GM21360 (cell line): ENCODE measurements around the gene G6PC3.
"Not testable (repeated sequence)": the region's sequence is repeated elsewhere in the genome, so short reads cannot be mapped to it uniquely, and the experiment has no call there.

Source experiments
- ATAC-seq: cut with Tn5 transposase; IDR thresholded peaks from one replicate; pipeline ENCODE4 v1.9.1; 2021; ENCODE audit warnings: mild to moderate bottlenecking, moderate library complexity; ENCODE audit not compliant: unreplicated experiment

Gene G6PC3

DNA sequence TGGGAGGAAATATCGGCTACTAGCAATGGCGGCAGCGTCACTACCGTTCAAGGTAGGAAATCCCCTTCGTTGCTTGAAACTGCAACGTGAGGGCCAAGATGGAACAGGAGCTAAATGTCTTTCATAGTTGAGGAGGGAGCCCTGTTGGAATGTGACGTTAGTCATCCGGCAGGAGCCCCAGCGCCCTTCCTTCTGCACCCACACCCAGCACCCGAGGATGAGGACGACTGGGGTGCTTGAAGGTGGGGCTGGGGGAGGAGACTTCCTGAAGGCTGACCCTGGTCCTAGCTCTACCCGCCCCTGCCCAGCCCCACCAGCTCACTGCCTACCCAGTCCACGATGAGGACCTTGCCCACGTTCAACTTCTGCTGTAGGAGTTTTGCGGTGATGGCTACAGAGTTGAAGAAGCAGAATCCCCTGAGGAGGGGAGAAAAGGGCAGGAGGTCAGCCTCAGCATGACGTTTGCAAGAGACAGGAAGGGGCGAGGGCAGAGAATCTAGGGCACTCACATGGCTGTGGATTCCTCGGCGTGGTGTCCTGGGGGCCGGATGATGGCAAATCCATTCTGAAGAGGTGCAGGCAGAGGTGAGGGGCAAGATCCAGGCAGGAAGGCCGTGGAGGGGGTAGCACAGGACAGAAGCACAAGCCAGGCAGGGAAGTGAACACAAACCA, 11.9 kb downstream of the G6PC3 start:
- ATAC-seq, result no peak

DNA sequence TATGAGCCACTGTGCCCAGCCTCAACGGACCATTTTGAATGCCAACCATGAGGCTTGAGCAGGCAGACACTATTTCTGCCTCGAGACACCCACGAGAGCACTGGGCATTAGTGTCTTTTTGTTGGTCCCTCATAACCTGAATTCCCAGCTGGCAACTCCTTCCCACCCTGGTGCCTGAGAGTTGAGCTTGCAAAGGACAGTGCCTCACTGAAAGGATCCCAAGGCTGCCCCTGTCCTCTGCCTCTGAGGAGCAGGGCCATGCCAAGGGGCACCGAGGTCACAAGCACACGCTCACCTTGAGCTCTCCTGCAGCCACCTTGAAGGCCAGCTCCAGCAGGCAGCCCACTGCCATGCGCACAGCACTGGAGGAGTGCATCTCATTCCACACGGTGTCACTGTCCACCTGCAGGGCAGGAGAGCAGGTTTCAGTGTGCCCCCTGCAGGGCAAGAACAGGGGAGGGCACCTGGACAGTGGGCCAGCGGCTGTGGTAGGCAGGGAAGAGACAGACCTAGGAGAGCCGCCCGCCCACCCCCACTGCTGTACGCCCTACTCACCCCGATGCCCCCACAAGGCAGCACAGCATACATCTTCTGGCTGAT, 12.8 kb downstream of the G6PC3 start:
- no peak for ATAC-seq

GRCh38 chr17:44084131-44084538, 13.6 kb downstream of the G6PC3 start:
- ATAC-seq, result no peak

- ATAC-seq, result no peak
Observed at GRCh38 chr17:44084921-44085320, 14.4 kb downstream of the G6PC3 start.

GRCh38 chr17:44085908-44086307, 15.4 kb downstream of the G6PC3 start:
- no peak for ATAC-seq

DNA sequence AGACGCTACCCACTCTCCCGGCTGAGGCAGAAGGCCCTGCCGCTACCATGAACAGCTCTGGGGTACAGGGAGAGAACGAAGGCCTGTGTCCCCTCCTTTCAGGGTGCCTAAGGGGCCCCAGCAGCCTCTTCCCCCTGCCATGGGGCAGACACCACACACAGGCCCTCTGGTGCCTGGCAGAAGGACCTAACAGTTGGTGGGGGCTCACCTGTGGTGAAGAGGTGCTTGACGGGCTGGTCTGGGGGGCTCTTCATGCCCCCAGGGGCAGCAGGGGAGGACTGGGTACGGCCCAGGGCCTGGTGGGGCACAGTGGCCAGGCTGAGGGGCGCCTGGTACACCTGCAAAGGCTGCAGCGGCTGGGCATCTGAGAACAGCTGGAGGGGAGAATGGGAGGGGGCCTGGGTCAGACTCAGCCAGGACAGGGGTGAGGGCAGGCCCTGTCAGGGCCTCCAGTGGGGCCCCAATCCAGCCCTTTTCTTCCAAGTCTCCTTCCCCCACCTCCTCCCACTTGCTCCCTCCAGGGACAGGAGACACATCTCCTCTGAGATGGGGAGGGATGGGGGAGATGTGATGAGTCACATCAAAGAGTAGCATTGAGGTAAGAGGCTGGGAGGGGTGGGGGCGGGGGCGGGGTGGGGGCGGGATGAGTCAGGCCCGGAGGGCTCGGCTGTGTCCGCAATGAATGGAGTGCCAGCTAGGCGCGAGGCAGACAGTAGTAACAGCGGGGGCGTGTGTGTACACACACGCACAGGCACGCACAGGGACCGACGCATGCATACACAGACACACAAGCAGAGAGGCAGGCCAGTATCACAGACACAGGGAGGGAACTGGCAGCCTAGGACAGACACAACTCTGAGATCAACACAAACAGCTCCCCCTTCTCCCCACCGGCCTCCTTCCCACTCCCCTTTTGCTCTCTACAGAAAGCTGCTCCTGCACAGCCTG, 16.1 kb downstream of the G6PC3 start:
- no peak for ATAC-seq

- no peak for ATAC-seq
Observed at GRCh38 chr17:44087319-44087718, 16.8 kb downstream of the G6PC3 start.

DNA sequence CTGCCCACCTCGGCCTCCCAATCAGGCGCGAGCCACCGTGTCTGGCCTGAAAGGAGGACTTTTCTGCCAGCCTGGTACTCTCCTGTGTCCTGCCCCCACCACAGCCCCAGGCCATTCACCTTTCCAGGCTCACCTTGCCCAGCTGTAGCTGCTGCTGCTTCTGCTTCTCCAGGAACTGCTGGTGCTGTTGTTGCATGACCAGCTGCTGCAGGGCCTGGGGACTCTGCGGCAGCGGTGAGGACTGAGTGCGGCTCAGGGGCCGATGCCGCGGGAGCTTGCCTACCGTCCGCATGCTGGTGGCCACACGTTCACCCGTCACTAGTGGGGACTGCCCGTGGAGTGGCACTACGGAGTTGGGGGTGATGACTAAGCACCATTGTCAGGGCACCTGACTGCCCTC, 17.7 kb downstream of the G6PC3 start:
- ATAC-seq, result no peak

- ATAC-seq, result no peak
Observed at GRCh38 chr17:44091200-44091997, 20.9 kb downstream of the G6PC3 start.

GRCh38 chr17:44092051-44092450, 21.5 kb downstream of the G6PC3 start:
- no peak for ATAC-seq

- ATAC-seq, result no peak
Observed at GRCh38 chr17:44093231-44093900, 22.8 kb downstream of the G6PC3 start.

DNA sequence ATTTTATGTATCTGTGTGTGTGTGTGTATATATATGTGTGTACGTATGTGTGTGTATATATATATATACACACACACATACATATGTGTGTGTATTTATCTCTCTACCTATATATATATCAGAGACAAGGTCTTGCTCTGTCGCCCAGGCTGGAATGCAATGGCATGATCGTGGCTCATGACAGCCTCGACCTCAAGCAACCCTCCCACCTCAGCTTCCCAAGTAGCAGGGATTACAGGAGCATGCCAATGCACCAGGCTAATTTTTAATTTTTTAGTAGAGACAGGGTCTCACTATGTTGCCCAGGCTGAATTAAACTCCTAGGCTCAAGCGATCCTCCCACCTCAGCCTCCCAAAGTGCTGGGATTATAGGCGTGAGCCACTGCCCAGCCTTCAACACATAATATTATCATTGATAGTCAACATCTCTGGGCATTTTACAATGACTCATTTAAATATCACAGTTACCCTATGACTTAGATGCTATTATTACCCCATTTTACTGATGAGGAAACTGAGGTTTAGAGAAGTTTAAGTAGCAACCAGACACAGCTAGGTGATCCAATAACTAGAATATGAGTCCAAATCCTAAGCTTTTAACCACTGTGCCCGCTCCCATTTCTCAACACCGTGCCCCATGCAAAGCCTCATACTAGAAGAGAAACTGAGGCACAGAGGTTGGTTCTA, 24.3 kb downstream of the G6PC3 start:
- no peak for ATAC-seq

DNA sequence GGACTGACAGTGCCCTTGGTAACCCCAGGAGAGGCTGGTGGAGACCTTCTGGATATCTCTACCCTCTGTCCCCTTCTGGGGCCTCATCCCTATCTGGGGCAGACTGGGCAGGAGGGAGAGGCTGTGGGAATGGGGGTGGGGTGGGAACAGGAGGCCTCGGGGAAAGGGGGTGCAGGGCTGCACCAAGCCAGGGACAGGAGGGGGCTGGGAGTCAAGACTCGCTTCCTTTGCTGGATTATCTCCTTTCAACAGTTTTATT, 24.8 kb downstream of the G6PC3 start:
- ATAC-seq, result no peak

DNA sequence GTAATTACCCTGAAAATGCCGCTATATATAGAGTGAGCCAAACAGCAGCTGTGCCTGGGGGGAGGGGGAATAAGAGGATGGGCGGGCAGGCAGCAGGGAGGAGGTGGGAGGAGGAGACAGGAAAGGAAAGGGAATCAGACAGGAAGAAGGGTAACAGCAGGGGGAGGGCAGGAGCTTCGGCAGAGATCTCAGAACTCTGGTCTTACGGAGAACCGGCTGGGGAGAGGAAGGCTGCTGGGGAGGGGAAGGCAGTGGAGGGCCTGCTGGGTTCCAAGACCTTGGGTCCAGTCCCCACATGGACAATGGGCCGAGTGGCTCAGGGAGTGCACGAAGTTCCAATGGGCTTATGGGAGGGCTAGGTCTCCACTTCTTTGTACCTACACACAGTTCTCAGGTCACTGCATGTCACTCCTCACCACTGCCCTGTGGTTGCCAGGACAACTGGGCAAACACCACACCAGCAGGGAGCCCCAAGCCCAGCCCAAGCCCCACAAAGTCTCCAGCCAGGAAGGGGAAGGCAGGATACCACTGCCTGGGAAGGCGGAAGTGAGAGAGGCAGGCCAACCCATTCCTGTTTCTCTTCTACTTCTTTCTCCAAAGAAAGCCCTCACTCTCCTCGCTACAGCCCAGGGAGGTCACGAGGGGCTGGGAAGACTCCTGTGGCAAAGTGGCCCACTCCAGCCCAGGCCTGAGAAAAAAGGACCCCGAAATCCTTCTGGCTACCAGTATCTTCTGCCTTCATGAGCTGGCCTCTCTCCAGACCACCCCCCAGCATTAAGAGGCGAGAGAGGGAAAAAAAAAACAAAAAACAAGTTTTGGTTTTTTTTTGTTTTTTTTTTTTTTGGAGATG, 25.3 kb downstream of the G6PC3 start:
- no peak for ATAC-seq

GRCh38 chr17:44097110-44097958, 26.8 kb downstream of the G6PC3 start:
- no peak for ATAC-seq

- not testable (repeated sequence) for ATAC-seq
Observed at GRCh38 chr17:44101858-44102257, 31.3 kb downstream of the G6PC3 start.

- ATAC-seq, result no peak
Observed at GRCh38 chr17:44102849-44103622, 32.5 kb downstream of the G6PC3 start.

DNA sequence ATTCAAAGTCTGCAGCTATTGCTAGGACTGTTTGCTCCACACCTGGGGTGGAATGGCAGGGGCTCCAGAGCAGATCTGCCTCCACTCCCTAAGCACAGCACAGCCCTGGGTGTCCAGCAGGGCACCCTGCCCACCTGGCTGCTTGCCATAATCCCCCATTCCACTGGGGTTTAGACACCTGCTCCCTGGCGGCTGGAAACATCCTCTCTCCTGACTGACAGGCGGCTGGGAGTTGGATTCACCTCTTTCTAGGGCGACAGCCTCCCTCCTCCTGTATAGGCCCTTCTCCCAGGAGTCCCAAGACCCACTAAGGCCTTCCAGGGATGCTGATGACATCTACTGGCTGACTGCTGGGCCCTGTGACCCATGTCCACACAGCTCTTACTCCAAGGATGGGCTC, 34.9 kb downstream of the G6PC3 start:
- ATAC-seq, result no peak
